IMR-90 (cell line): ENCODE results near the gene SYNE2.

ENCODE experiments used
- BHLHE40 ChIP-seq: fragments of 150-350 bp; IDR thresholded peaks from 2 replicates; pipeline ENCODE4 v1.6.1; 2016; ENCODE audit warnings: mild to moderate bottlenecking, low read depth, low read length
- CEBPB ChIP-seq: IDR thresholded peaks from 2 replicates; pipeline ENCODE4 v1.6.1; 2012; ENCODE audit warnings: low read depth, low read length, improper control_type of control experiment
- CHD1 ChIP-seq: IDR thresholded peaks from 2 replicates; pipeline ENCODE4 v1.6.1; 2012; ENCODE audit warnings: low read depth, low read length, improper control_type of control experiment
- CTCF ChIP-seq: conservative IDR thresholded peaks from 2 replicates; pipeline ENCODE4 v1.5.1; 2012; ENCODE audit warnings: mild to moderate bottlenecking, low read depth, low read length, improper control_type of control experiment
- ELK1 ChIP-seq: fragments of 150-350 bp; IDR thresholded peaks from 2 replicates; pipeline ENCODE4 v1.6.1; 2016; ENCODE audit warnings: low read depth, mild to moderate bottlenecking, low read length, moderate library complexity, borderline replicate concordance
- FOS ChIP-seq: fragments of 150-350 bp; IDR thresholded peaks from 2 replicates; pipeline ENCODE4 v1.6.1; 2016; ENCODE audit warnings: low read depth, low read length
- NFE2L2 ChIP-seq: fragments of 150-350 bp; IDR thresholded peaks from 2 replicates; pipeline ENCODE4 v1.6.1; 2016; ENCODE audit warnings: low read depth, mild to moderate bottlenecking, low read length
- POLR2A ChIP-seq: IDR thresholded peaks from 2 replicates; pipeline ENCODE4 v1.6.1; 2012; ENCODE audit warnings: mild to moderate bottlenecking, low read depth, low read length
- RAD21 ChIP-seq: IDR thresholded peaks from 2 replicates; pipeline ENCODE4 v1.6.1; 2012; ENCODE audit warnings: low read length, improper control_type of control experiment
- RCOR1 ChIP-seq: IDR thresholded peaks from 2 replicates; pipeline ENCODE4 v1.6.1; 2012; ENCODE audit warnings: mild to moderate bottlenecking, low read length, improper control_type of control experiment; ENCODE audit not compliant: insufficient replicate concordance

- TF ChIP-seq RCOR1 (no peak), CTCF (no peak), POLR2A (no peak), RAD21 (no peak), BHLHE40 (no peak), CEBPB (no peak), CHD1 (no peak), FOS (no peak), NFE2L2 (no peak), ELK1 (no peak)
These were observed 19.1 kb upstream of the SYNE2 start for GRCh38 chr14:63833728-63834127.
